Lower leg skin (tissue), 3 donors: Measurements from ENCODE around the gene MUS81.

Source experiments
- POLR2A ChIP-seq, 2 donors: fragments of 450-650 bp; IDR thresholded peaks; one replicate each; pipeline ENCODE4 v1.6.1; 2016 to 2017; ENCODE audit warnings: antibody characterized with exemption in 2 of 2, mild to moderate bottlenecking in 1 of 2, moderate library complexity in 1 of 2
- TF ChIP-seq, protein P1 (sequence below), 3 donors: fragments of 450-650 bp; IDR thresholded peaks; one replicate each; pipeline ENCODE4 v1.5.1; 2016; ENCODE audit warnings: antibody characterized with exemption in 3 of 3, mild to moderate bottlenecking in 3 of 3, moderate library complexity in 2 of 3

DNA sequence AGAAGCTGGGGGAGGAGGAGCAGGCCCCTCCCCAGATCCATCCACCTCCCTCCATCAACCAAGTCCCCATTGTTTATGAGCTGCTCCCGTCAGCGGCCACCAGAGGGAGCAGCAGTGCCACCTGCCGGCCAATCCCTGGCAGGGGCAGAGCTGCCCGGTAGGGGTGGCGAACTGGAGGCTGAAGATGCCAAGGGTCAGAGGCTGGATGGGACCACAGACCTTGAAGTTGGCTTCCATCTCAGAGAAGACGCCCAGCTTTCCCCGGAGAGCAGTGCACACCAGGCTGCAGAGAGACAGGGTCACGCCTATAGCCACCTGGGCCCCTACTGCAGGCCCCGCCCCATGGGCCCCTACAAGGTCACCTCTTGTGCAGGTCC, 24.5 kb downstream of the MUS81 start:
- no peak for TF ChIP-seq POLR2A (IDR thresholded peaks at IDR 0.05)
- TF ChIP-seq, protein P1, sequence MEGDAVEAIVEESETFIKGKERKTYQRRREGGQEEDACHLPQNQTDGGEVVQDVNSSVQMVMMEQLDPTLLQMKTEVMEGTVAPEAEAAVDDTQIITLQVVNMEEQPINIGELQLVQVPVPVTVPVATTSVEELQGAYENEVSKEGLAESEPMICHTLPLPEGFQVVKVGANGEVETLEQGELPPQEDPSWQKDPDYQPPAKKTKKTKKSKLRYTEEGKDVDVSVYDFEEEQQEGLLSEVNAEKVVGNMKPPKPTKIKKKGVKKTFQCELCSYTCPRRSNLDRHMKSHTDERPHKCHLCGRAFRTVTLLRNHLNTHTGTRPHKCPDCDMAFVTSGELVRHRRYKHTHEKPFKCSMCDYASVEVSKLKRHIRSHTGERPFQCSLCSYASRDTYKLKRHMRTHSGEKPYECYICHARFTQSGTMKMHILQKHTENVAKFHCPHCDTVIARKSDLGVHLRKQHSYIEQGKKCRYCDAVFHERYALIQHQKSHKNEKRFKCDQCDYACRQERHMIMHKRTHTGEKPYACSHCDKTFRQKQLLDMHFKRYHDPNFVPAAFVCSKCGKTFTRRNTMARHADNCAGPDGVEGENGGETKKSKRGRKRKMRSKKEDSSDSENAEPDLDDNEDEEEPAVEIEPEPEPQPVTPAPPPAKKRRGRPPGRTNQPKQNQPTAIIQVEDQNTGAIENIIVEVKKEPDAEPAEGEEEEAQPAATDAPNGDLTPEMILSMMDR (IDR thresholded peaks at IDR 0.05): peak in 1 of 3 donors; percentile 96
